K562 (cell line): Measurements from ENCODE around the gene CMTM4.

Experiments used
- CTCF ChIP-seq, 3 experiments: IDR thresholded peaks in 2 of 3; conservative IDR thresholded peaks in 1 of 3; 2 replicates each; pipeline ENCODE4 v1.5.1; 2011 to 2012; ENCODE audit warnings: low read length in 3 of 3, mild to moderate bottlenecking in 3 of 3, control low read depth in 2 of 3, improper control_type of control experiment in 1 of 3, inconsistent platforms in 1 of 3, low read depth in 1 of 3, mixed read lengths in 1 of 3, moderate library complexity in 1 of 3; ENCODE audit not compliant: insufficient read depth in 2 of 3
- GABPA ChIP-seq: fragments of 200-800 bp; sonication (Bioruptor generic); conservative IDR thresholded peaks from 2 replicates; pipeline ENCODE4 v1.6.1; 2016; ENCODE audit warnings: low read depth, missing genetic modification characterization, missing compliant biosample characterization
- MYNN ChIP-seq, 2 experiments: sonication (generic); formaldehyde crosslinking in 1 of 2; IDR thresholded peaks; 2 replicates each; pipeline versions ENCODE4 v1.5.0 to v1.6.1; 2016 to 2020; ENCODE audit warnings: antibody characterized with exemption in 1 of 2, missing genetic modification reagents in 1 of 2
- NONO ChIP-seq, 2 experiments: fragments of 200-400 bp in 1 of 2; fragments of 450-650 bp in 1 of 2; formaldehyde crosslinking in 1 of 2; IDR thresholded peaks; 2 replicates each; pipeline ENCODE4 v1.6.1; 2017; ENCODE audit warnings: low read depth in 2 of 2, mild to moderate bottlenecking in 2 of 2, moderate library complexity in 2 of 2, low read length in 1 of 2
- NR2C2 ChIP-seq, 2 experiments: fragments of 200-800 bp in 1 of 2; sonication (Bioruptor generic) in 1 of 2; sonication (generic) in 1 of 2; formaldehyde crosslinking in 1 of 2; IDR thresholded peaks; 2 replicates each; pipeline versions ENCODE4 v1.6.1 to v1.8.0; 2016 to 2022; ENCODE audit warnings: mild to moderate bottlenecking in 1 of 2, missing compliant biosample characterization in 1 of 2, missing genetic modification characterization in 1 of 2, missing genetic modification reagents in 1 of 2
- PHB2 ChIP-seq: fragments of 450-650 bp; IDR thresholded peaks from 2 replicates; pipeline ENCODE4 v1.6.1; 2017; ENCODE audit warnings: low read depth
- POLR2A ChIP-seq: fragments of 450-650 bp; conservative IDR thresholded peaks from 2 replicates; pipeline ENCODE4 v1.6.1; 2016
- RBM17 ChIP-seq: fragments of 200-400 bp; formaldehyde crosslinking; IDR thresholded peaks from 2 replicates; pipeline ENCODE4 v1.6.1; 2017; ENCODE audit warnings: low read depth, mild to moderate bottlenecking, low read length, borderline replicate concordance
- REST ChIP-seq, 2 experiments: fragments of 450-650 bp; formaldehyde crosslinking in 1 of 2; IDR thresholded peaks; 2 replicates each; pipeline versions ENCODE4 v1.4.0 to v1.6.1; 2014 to 2020; ENCODE audit warnings: mild to moderate bottlenecking in 2 of 2, borderline replicate concordance in 1 of 2, low read depth in 1 of 2
- RFX7 ChIP-seq: fragments of 250-450 bp; sonication (Bioruptor Pico); IDR thresholded peaks from 2 replicates; pipeline ENCODE4 v1.5.1; 2021; ENCODE audit warnings: mild to moderate bottlenecking

- TF ChIP-seq CTCF (IDR thresholded peaks at IDR 0.05 in 2 of 3, conservative IDR thresholded peaks at IDR 0.05 in 1 of 3; ENCODE audit: insufficient read depth in 2 of 3, low read depth in 1 of 3, low read length in 3 of 3) = no peak
- no peak for TF ChIP-seq NONO (IDR thresholded peaks at IDR 0.05; ENCODE audit: low read depth in 2 of 2, low read length in 1 of 2)
- TF ChIP-seq RFX7 = no peak
- TF ChIP-seq GABPA (tag) = no peak
- no peak for TF ChIP-seq NR2C2 (CRISPR knock-in tag; IDR thresholded peaks at IDR 0.05)
- no peak for TF ChIP-seq NR2C2 (tag; IDR thresholded peaks at IDR 0.05)
- TF ChIP-seq MYNN (IDR thresholded peaks at IDR 0.05) = no peak
- no peak for TF ChIP-seq MYNN (CRISPR knock-in tag; IDR thresholded peaks at IDR 0.05)
- no peak for TF ChIP-seq POLR2A
- TF ChIP-seq PHB2 = no peak
- no peak for TF ChIP-seq REST (IDR thresholded peaks at IDR 0.05; ENCODE audit: borderline replicate concordance)
- no peak for TF ChIP-seq REST (CRISPR knock-in tag; IDR thresholded peaks at IDR 0.05; ENCODE audit: low read depth)
- TF ChIP-seq RBM17 = no peak
Observed at GRCh38 chr16:66677179-66677578, 19.4 kb downstream of the CMTM4 start.
